C4-2B (cell line): ENCODE data around the gene MYPN.

Source experiments
- CTCF ChIP-seq: fragments of 450-650 bp; conservative IDR thresholded peaks from 2 replicates; pipeline ENCODE4 v1.5.1; 2017; ENCODE audit warnings: mild to moderate bottlenecking
- ZFX ChIP-seq: fragments of 450-650 bp; IDR thresholded peaks from 2 replicates; pipeline ENCODE4 v1.6.1; 2017

GRCh38 chr10:68221196-68221595 is 111.9 kb downstream of the MYPN start:
- TF ChIP-seq CTCF (no peak), ZFX (no peak)
